Keratinocyte (primary cell): ENCODE measurements around the gene NBPF1.
"Not testable (repeated sequence)": the region's sequence is repeated elsewhere in the genome, so short reads cannot be mapped to it uniquely, and the experiment has no call there.

Experiments used
- CTCF ChIP-seq, 3 experiments: IDR thresholded peaks in 1 of 3; conservative IDR thresholded peaks in 1 of 3; optimal IDR thresholded peaks in 1 of 3; 2 replicates in 2 of 3; 3 replicates in 1 of 3; pipeline versions ENCODE3 to v1.5.1; 2011; ENCODE audit warnings: low read length in 3 of 3, mild to moderate bottlenecking in 3 of 3, moderate library complexity in 2 of 3, control low read depth in 1 of 3, inconsistent platforms in 1 of 3; ENCODE audit not compliant: insufficient read depth in 2 of 3; ENCODE audit errors: extremely low read depth in 1 of 3
- EZH2 ChIP-seq: IDR thresholded peaks from one replicate; pipeline ENCODE4 v1.6.1; 2012; ENCODE audit warnings: inconsistent platforms, mild to moderate bottlenecking, low read length, moderate library complexity

DNA sequence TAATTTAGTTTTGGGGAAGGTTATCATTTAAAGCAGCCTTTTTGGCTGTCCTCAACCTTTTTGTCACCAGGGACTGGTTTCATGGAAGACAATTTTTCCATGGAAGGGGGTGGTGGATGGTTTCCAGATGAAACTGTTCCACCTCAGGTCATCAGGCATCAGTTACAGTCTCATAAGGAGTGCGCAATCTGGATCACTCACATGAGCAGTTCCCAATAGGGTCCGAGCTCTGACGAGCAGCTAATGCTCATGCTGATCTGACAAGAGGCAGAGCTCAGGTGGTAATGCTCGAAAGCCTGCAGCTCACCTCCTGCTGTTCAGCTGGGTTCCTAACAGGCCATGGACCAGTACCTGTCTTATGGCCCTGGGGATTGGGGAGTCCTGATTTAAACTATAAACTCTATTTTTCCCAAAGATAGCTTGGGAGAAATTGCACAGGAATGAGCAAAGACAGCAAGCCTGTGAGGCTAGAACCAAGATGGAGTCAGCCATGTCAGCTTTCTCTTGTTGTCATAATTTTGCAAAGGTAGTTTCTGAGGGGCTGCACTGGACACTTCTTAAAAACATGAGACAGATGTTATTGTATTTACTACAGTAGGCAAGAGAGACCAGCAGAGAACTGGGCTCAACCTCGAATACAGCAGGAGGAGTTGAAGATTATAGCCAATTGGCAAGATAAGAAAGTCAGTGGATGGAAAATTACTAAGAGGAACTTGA is 96.5 kb downstream of the NBPF1 start:
- TF ChIP-seq CTCF (optimal IDR thresholded peaks at IDR 0.05 in 1 of 3, IDR thresholded peaks at IDR 0.05 in 1 of 3, conservative IDR thresholded peaks at IDR 0.05 in 1 of 3; ENCODE audit: extremely low read depth in 1 of 3, insufficient read depth in 2 of 3, low read length in 3 of 3); EZH2: not testable (repeated sequence)
